ENCODE measurements around the gene ELMO1.

ELMO1 gene

GRCh38 chr7:37070471-37070870 lies 378.2 kb downstream of the ELMO1 start:
- Histone ChIP-seq H3K36me3 (ENCODE audit: control insufficient read depth, low read length) (no peaks in the 10 kb centered on the region), H3K4me2 (ENCODE audit: low read length) (no peak overlapping the region), H3K27ac (ENCODE audit: low read depth, low read length) (no peak overlapping the region), H3K4me3 (ENCODE audit: low read length) (no peak overlapping the region), H3K9me3 (ENCODE audit: control insufficient read depth, insufficient read depth, low read length) (no peaks in the 10 kb centered on the region), H3K9me2 (replicated peaks; ENCODE audit: control insufficient read depth, low read length) (no peaks in the 10 kb centered on the region), H3F3A (ENCODE audit: control insufficient read depth, insufficient read depth) (no peaks in the 10 kb centered on the region), H4K20me1 (ENCODE audit: control insufficient read depth, insufficient read depth, low read depth, low read length) (no peaks in the 10 kb centered on the region), H3K4me1 (ENCODE audit: control insufficient read depth, low read length) (no peaks in the 10 kb centered on the region), H3K27me3 (ENCODE audit: control insufficient read depth, low read length) (no peaks in the 10 kb centered on the region), H3K79me2 (ENCODE audit: control insufficient read depth, low read length) (no peaks in the 10 kb centered on the region)
- TF ChIP-seq EZH2phosphoT487 (IDR thresholded peaks at IDR 0.05; ENCODE audit: borderline replicate concordance, low read length) (no peak), CTCF (IDR thresholded peaks at IDR 0.05; ENCODE audit: low read depth, low read length, poor library complexity, severe bottlenecking) (no peak)

- H3K4me2 ChIP-seq (ENCODE audit: low read length): no peak overlapping the region
Measured at GRCh38 chr7:37070031-37070430, 378.6 kb downstream of the ELMO1 start.

GRCh38 chr7:37069336-37069735 lies 379.3 kb downstream of the ELMO1 start:
- Histone ChIP-seq H3K9me2 (replicated peaks; ENCODE audit: control insufficient read depth, low read length) (no peaks in the 10 kb centered on the region), H3K27me3 (ENCODE audit: control insufficient read depth, low read length) (no peaks in the 10 kb centered on the region)
- TF ChIP-seq EZH2phosphoT487 (IDR thresholded peaks at IDR 0.05; ENCODE audit: borderline replicate concordance, low read length) (no peak), CTCF (IDR thresholded peaks at IDR 0.05; ENCODE audit: low read depth, low read length, poor library complexity, severe bottlenecking) (no peak)

More at GRCh38 chr7:37070031-37070430, 378.6 kb downstream of the ELMO1 start:
- no peaks in the 10 kb centered on the region for H3K79me2 ChIP-seq (ENCODE audit: control insufficient read depth, low read length)
- H4K20me1 ChIP-seq (ENCODE audit: control insufficient read depth, insufficient read depth, low read depth, low read length): no peaks in the 10 kb centered on the region
- no peaks in the 10 kb centered on the region for H3K9me3 ChIP-seq (ENCODE audit: control insufficient read depth, insufficient read depth, low read length)
- no peaks in the 10 kb centered on the region for H3K36me3 ChIP-seq (ENCODE audit: control insufficient read depth, low read length)
- TF ChIP-seq CTCF (IDR thresholded peaks at IDR 0.05; ENCODE audit: low read depth, low read length, poor library complexity, severe bottlenecking): no peak
- TF ChIP-seq EZH2phosphoT487 (IDR thresholded peaks at IDR 0.05; ENCODE audit: borderline replicate concordance, low read length): no peak
- no peak overlapping the region for H3K4me3 ChIP-seq (ENCODE audit: low read length)
- H3K4me1 ChIP-seq (ENCODE audit: control insufficient read depth, low read length): no peaks in the 10 kb centered on the region
- H3K9me2 ChIP-seq (replicated peaks; ENCODE audit: control insufficient read depth, low read length): no peaks in the 10 kb centered on the region
- no peaks in the 10 kb centered on the region for H3K27me3 ChIP-seq (ENCODE audit: control insufficient read depth, low read length)
- no peak overlapping the region for H3K27ac ChIP-seq (ENCODE audit: low read depth, low read length)
- H3F3A ChIP-seq (ENCODE audit: control insufficient read depth, insufficient read depth): no peaks in the 10 kb centered on the region

GRCh38 chr7:37068902-37069301 lies 379.8 kb downstream of the ELMO1 start:
- Histone ChIP-seq H3K27ac (ENCODE audit: low read depth, low read length) (no peak overlapping the region), H3K9me2 (replicated peaks; ENCODE audit: control insufficient read depth, low read length) (no peaks in the 10 kb centered on the region), H3K9me3 (ENCODE audit: control insufficient read depth, insufficient read depth, low read length) (no peaks in the 10 kb centered on the region), H4K20me1 (ENCODE audit: control insufficient read depth, insufficient read depth, low read depth, low read length) (no peaks in the 10 kb centered on the region), H3K79me2 (ENCODE audit: control insufficient read depth, low read length) (no peaks in the 10 kb centered on the region), H3F3A (ENCODE audit: control insufficient read depth, insufficient read depth) (no peaks in the 10 kb centered on the region), H3K4me3 (ENCODE audit: low read length) (no peak overlapping the region), H3K36me3 (ENCODE audit: control insufficient read depth, low read length) (no peaks in the 10 kb centered on the region), H3K27me3 (ENCODE audit: control insufficient read depth, low read length) (no peaks in the 10 kb centered on the region), H3K4me1 (ENCODE audit: control insufficient read depth, low read length) (no peaks in the 10 kb centered on the region), H3K4me2 (ENCODE audit: low read length) (no peak overlapping the region)
- TF ChIP-seq CTCF (IDR thresholded peaks at IDR 0.05; ENCODE audit: low read depth, low read length, poor library complexity, severe bottlenecking) (no peak), EZH2phosphoT487 (IDR thresholded peaks at IDR 0.05; ENCODE audit: borderline replicate concordance, low read length) (no peak)

More at GRCh38 chr7:37069336-37069735, 379.3 kb downstream of the ELMO1 start:
- H3K9me3 ChIP-seq (ENCODE audit: control insufficient read depth, insufficient read depth, low read length): no peaks in the 10 kb centered on the region
- H3F3A ChIP-seq (ENCODE audit: control insufficient read depth, insufficient read depth): no peaks in the 10 kb centered on the region
- no peak overlapping the region for H3K27ac ChIP-seq (ENCODE audit: low read depth, low read length)
- no peaks in the 10 kb centered on the region for H3K4me1 ChIP-seq (ENCODE audit: control insufficient read depth, low read length)
- no peak overlapping the region for H3K4me2 ChIP-seq (ENCODE audit: low read length)
- no peaks in the 10 kb centered on the region for H4K20me1 ChIP-seq (ENCODE audit: control insufficient read depth, insufficient read depth, low read depth, low read length)
- no peaks in the 10 kb centered on the region for H3K36me3 ChIP-seq (ENCODE audit: control insufficient read depth, low read length)
- H3K79me2 ChIP-seq (ENCODE audit: control insufficient read depth, low read length): no peaks in the 10 kb centered on the region
- H3K4me3 ChIP-seq (ENCODE audit: low read length): no peak overlapping the region
